HFFc6 (cell line): ENCODE data around the gene CTDSP2. TPM values are rescaled to one million over a fixed set of nuclear protein-coding genes. Genes with fewer than 3 reads are reported as not detected.

Experiments
- DNase-seq: peaks from one replicate; pipeline ENCODE4 v3.0.0-alpha.2; 2018
- H3K27ac Mint-ChIP-seq: 2 replicates; pipeline ENCODE4 v1.8.0; 2020; ENCODE audit warnings: mild to moderate bottlenecking, mixed read lengths
- H3K27me3 Mint-ChIP-seq: 2 replicates; pipeline ENCODE4 v1.8.0; 2021; ENCODE audit warnings: mild to moderate bottlenecking, moderate library complexity, mixed read lengths; ENCODE audit not compliant: insufficient read depth
- H3K36me3 Mint-ChIP-seq: 2 replicates; pipeline ENCODE4 v1.8.0; 2021; ENCODE audit warnings: low read depth, mixed read lengths
- H3K4me1 Mint-ChIP-seq: 2 replicates; pipeline ENCODE4 v1.8.0; 2020; ENCODE audit warnings: low read depth, mixed read lengths
- H3K4me3 Mint-ChIP-seq: 2 replicates; pipeline ENCODE4 v1.8.0; 2020; ENCODE audit warnings: mild to moderate bottlenecking, moderate library complexity, mixed read lengths
- H3K9me3 Mint-ChIP-seq: 2 replicates; pipeline ENCODE4 v1.8.0; 2020; ENCODE audit warnings: mild to moderate bottlenecking, mixed read lengths
- total RNA-seq, 6 experiments: library from RNA; stranded (reverse); fragmentation: NEBNext Ultra II Directional; extraction: Animal tissue kit (Norgen Biotek cat#: 25700); gene quantifications; 2 replicates in 1 of 6; 3 replicates in 5 of 6; pipeline ENCODE4 v1.2.3, GENCODE V29; 2021
- TF ChIP-seq, protein P1 (sequence below): fragments of 200-600 bp; sonication (generic); IDR thresholded peaks from 2 replicates; pipeline ENCODE4 v1.5.0; 2021; ENCODE audit warnings: antibody characterized with exemption, mild to moderate bottlenecking

The CTDSP2 gene
- total RNA-seq, 6 experiments from 2014 or later: 99.2 to 128 (median 111) TPM

DNA sequence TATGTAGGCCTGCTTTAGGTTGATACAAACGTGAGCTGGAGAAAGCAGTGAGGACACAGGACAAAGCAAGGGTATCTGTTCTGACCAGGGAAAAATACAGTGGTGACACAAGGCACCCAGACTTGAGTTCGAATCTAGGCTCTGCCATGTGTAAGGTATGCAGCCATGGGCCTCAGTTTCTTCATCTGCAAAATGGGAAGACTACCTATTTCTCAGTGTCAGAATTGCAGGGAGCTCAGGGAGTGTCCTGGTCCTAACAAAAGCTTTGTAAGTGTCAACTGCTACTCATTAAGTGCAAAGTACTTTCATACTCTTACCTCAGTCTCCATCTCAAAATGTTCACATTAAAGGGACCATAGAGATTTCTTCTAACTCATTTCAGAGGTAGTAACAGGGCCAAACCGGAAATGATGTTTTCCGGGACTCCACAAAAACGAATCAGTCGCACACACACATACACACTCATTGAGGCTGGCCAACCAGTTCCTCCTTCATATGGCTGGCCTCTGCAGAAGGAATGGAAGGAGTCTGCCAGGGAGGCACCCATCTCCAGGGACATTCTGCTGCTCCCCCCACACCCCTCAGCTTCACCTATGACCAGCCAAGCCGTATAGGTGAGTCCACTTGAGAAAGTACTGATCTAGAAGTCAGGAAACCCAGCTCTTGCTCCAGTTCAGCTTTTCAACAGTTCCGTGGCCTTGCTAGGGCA is 7.8 kb downstream of the CTDSP2 start:
- DNase-seq: no peak
- TF ChIP-seq, protein P1, sequence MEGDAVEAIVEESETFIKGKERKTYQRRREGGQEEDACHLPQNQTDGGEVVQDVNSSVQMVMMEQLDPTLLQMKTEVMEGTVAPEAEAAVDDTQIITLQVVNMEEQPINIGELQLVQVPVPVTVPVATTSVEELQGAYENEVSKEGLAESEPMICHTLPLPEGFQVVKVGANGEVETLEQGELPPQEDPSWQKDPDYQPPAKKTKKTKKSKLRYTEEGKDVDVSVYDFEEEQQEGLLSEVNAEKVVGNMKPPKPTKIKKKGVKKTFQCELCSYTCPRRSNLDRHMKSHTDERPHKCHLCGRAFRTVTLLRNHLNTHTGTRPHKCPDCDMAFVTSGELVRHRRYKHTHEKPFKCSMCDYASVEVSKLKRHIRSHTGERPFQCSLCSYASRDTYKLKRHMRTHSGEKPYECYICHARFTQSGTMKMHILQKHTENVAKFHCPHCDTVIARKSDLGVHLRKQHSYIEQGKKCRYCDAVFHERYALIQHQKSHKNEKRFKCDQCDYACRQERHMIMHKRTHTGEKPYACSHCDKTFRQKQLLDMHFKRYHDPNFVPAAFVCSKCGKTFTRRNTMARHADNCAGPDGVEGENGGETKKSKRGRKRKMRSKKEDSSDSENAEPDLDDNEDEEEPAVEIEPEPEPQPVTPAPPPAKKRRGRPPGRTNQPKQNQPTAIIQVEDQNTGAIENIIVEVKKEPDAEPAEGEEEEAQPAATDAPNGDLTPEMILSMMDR: no peak
- H3K27ac Mint-ChIP-seq: peak overlapping the region; percentile 77
- H3K4me3 Mint-ChIP-seq: peak overlapping the region; percentile 76; the same call in 1 of the 2 replicates
- peaks cover 94% of the 10 kb centered on the region for H3K4me1 Mint-ChIP-seq
- no peaks in the 10 kb centered on the region for H3K9me3 Mint-ChIP-seq
- H3K27me3 Mint-ChIP-seq: no peaks in the 10 kb centered on the region
- peaks cover 5% of the 10 kb centered on the region; the same call in 1 of the 2 replicates for H3K36me3 Mint-ChIP-seq

DNA sequence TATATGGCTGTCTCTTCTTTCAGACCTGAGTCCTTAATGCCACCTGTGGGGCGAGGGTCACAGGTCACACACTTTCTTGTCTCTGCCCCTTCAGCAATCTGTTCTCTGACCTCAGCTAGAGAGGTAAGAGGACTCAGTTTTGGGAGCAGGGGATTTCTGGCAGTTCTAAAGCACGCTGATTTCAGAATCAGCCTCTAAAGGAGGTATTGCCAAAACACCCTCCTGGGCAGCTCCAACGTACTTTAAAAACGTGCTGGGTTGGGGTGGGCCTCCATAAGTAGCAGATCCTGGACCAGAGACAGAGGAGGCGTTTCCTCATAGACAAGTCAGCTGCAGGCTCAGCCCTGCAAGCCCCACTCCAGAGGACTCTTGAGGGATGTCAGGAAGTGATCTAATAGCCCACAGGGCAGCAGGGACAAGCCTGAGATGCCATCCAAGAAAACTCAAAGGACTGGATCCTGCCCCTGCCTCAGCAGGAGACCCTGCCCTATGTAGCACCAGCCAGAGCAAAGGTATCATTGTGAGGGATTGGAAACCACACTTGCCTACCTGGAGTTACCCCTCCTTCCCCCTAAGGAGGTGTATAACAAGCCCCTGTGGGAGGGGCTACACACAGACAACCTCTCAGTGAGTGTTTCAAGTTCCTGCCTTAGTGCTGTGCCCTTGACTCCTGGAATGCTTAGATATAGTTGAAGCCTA is 8.5 kb downstream of the CTDSP2 start:
- no peaks in the 10 kb centered on the region for H3K27me3 Mint-ChIP-seq

DNA sequence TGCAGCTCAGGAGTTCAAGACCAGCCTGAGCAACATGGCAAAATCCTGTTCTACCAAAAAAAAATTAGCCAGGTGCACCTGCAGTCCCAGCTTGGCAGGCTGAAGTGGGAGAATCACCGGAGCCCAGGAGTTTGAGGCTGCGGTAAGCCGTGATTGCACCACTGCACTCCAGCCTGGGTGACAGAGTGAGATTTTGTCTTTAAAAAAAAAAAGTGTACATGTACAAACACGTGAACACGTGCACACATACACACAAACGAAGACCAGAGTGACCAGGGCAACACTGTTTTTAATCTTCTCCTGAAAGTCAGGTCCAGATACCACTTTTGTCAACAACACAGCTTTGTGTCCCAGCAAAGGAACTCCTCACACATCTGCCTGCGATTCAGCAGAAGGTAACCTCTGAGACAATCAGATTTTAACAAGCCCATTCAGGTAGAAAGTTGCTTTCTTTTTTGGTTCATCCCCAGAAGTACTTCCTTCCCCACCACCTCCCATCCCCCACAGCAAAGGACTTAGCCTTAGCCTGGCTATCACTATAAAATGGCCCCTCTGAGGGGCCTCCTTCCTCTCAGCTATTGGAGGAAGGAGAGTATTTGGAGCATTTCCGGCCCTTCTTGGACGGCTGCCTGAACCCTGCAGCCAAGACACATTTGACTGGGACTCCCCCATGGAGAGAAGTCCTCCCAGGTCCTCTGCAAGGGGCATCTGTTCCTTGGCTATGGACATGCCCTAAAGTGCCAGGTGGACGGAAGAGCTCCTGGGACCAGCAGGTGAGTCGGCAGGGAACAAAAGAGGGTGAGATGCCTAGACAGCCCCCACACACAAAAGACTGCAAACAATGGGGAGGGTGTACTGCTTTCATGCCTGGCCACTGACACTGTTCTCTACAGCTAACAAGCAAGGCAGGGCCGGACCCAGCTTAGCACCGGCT is 9.8 kb downstream of the CTDSP2 start:
- peak overlapping the region; percentile 84 for H3K27ac Mint-ChIP-seq

More for the DNA sequence above, 8.5 kb downstream of the CTDSP2 start:
- H3K4me1 Mint-ChIP-seq: peaks cover 94% of the 10 kb centered on the region
- H3K27ac Mint-ChIP-seq: peak overlapping the region; percentile 77
- peak overlapping the region; percentile 76 for H3K4me3 Mint-ChIP-seq
- peaks cover 5% of the 10 kb centered on the region; the same call in 1 of the 2 replicates for H3K36me3 Mint-ChIP-seq
- DNase-seq: peak; percentile 72
- TF ChIP-seq, protein P1: no peak
- H3K9me3 Mint-ChIP-seq: no peaks in the 10 kb centered on the region

DNA sequence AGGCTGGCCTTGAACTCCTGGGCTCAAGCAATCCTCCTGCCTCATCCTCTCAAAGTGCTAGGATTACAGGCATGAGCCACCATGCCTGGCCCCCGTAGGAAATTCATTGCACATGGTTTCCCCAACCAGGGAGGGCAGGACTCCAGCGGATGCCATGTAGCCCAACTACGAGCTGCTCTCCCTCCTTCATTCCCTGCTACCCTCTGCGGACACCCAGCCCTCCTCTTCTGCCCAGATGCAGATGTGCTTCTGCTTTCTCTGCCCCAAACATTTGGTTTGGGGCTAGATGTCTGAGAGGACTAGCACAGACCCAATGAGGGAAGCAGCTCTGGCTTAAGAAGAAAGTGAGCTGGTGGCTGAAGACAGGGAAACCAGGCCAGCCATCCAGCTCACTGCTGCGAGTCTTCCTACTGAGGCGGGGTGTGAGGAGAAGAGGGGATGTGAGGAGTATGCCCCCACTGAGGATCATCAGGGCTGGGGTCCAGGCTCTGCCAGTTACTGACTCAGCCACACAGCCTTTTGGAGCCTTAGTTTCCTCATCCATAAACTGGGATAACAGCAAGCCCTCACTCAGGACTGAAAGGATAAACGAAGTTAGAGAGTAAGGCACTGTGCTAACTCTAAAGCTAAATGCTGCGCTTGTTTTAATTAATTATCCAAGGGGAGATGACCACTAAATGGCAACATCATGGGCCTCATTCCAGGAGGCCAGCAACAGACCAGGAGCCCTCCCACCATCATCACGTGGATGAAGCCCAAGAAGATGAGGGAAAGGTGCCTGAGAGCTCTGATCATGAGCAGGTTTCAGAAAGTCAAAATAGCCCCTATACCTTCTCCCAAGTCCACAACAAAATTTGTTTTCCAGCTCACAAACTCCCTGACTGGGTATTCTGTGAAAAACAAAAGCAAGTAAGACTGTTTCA is 10.9 kb downstream of the CTDSP2 start:
- Mint-ChIP-seq H3K4me1 (peaks cover 88% of the 10 kb centered on the region), H3K4me3 (peak overlapping the region; percentile 84), H3K27me3 (no peaks in the 10 kb centered on the region), H3K27ac (peak overlapping the region; percentile 84), H3K36me3 (no peaks in the 10 kb centered on the region), H3K9me3 (no peaks in the 10 kb centered on the region)
- no peak for DNase-seq
- TF ChIP-seq, protein P1: no peak

More for the DNA sequence above, 9.8 kb downstream of the CTDSP2 start:
- TF ChIP-seq, protein P1: no peak
- Mint-ChIP-seq H3K9me3 (no peaks in the 10 kb centered on the region), H3K4me1 (peaks cover 94% of the 10 kb centered on the region), H3K36me3 (no peaks in the 10 kb centered on the region), H3K27me3 (no peaks in the 10 kb centered on the region), H3K4me3 (peak overlapping the region; percentile 84)
- DNase-seq: peak; percentile 79
